PC-9 (cell line): Measurements from ENCODE around the gene TFCP2L1. TPM values are rescaled to one million over a fixed set of nuclear protein-coding genes. Genes with fewer than 3 reads are reported as not detected.

Experiments
- BruUV-seq: library from RNA; stranded (reverse); fragments of 400-500 nt; replicated peaks from 2 replicates; lab custom pipeline; 2021; lab: Mats Ljungman, UMichigan
- CTCF ChIA-PET: fragments of 300-600 bp; sonication (Branson Sonifier 250); formaldehyde crosslinking; loops from one replicate; lab custom pipeline; 2022; ENCODE audit warnings: antibody characterized with exemption; lab: Charles Lee
- POLR2A ChIA-PET: fragments of 300-600 bp; sonication (Branson Sonifier 250); formaldehyde crosslinking; loops from one replicate; lab custom pipeline; 2022; ENCODE audit warnings: antibody characterized with exemption; ENCODE audit not compliant: unreplicated experiment; lab: Charles Lee
- DNase-seq, 2 experiments: peaks; one replicate each; pipeline versions ENCODE4 v3.0.0 to v3.0.0-alpha.2; 2015 to 2022; ENCODE audit warnings: mixed read lengths in 1 of 2
- H2AFZ ChIP-seq: fragments of 200-600 bp; sonication (generic); 2 replicates; pipeline ENCODE4 v1.8.1; 2017; ENCODE audit warnings: antibody characterized with exemption
- H3F3A ChIP-seq: fragments of 200-600 bp; sonication (generic); 2 replicates; pipeline ENCODE4 v1.8.1; 2017; ENCODE audit warnings: antibody characterized with exemption, mild to moderate bottlenecking, low read depth; ENCODE audit not compliant: insufficient read depth
- H3K27ac ChIP-seq: fragments of 200-600 bp; sonication (generic); 2 replicates; pipeline ENCODE4 v1.6.1; 2016; ENCODE audit warnings: mixed run types
- H3K27me3 ChIP-seq: fragments of 200-600 bp; sonication (generic); 2 replicates; pipeline ENCODE4 v1.6.1; 2016; ENCODE audit warnings: low read depth, mixed run types; ENCODE audit not compliant: insufficient read depth
- H3K36me3 ChIP-seq: fragments of 200-600 bp; sonication (generic); 2 replicates; pipeline ENCODE4 v1.6.1; 2016; ENCODE audit warnings: low read depth, mixed run types
- H3K4me1 ChIP-seq: fragments of 200-600 bp; sonication (generic); replicated peaks from 2 replicates; pipeline ENCODE4 v1.6.1; 2016; ENCODE audit warnings: mixed run types; ENCODE audit not compliant: insufficient read depth
- H3K4me2 ChIP-seq: fragments of 200-600 bp; sonication (generic); 2 replicates; pipeline ENCODE4 v1.6.1; 2017; ENCODE audit warnings: mixed run types
- H3K4me3 ChIP-seq: fragments of 200-600 bp; sonication (generic); 2 replicates; pipeline ENCODE4 v1.6.1; 2016; ENCODE audit warnings: mixed run types
- H3K79me2 ChIP-seq: fragments of 200-600 bp; sonication (generic); 2 replicates; pipeline ENCODE4 v1.6.1; 2017; ENCODE audit warnings: low read depth, mixed run types
- H3K9me2 ChIP-seq: fragments of 200-600 bp; sonication (generic); 2 replicates; pipeline ENCODE4 v1.8.1; 2017; ENCODE audit warnings: mild to moderate bottlenecking; ENCODE audit not compliant: insufficient read depth
- H3K9me3 ChIP-seq: fragments of 200-600 bp; sonication (generic); 2 replicates; pipeline ENCODE4 v1.8.1; 2016; ENCODE audit warnings: low read depth; ENCODE audit not compliant: insufficient read depth
- H4K20me1 ChIP-seq: fragments of 200-600 bp; sonication (generic); 2 replicates; pipeline ENCODE4 v1.8.1; 2017; ENCODE audit not compliant: insufficient read depth
- EZH2 ChIP-seq: fragments of 200-600 bp; sonication (generic); IDR thresholded peaks from 2 replicates; pipeline ENCODE4 v1.8.0; 2017; ENCODE audit warnings: antibody characterized with exemption, low read depth
- intact Hi-C: fragments of 100-400 bp; cut with micrococcal nuclease; formaldehyde crosslinking; loops from one replicate; pipeline ENCODE4 v1.10.0; 2022; ENCODE audit not compliant: unreplicated experiment
- total RNA-seq: library from RNA; stranded (reverse); gene quantifications from 2 replicates; pipeline ENCODE4 v1.2.3, GENCODE V29; 2021
- TF ChIP-seq, protein P1 (sequence below): fragments of 200-600 bp; sonication (generic); conservative IDR thresholded peaks from 2 replicates; pipeline ENCODE4 v1.6.1; 2017; ENCODE audit warnings: mixed run types, antibody characterized with exemption, mild to moderate bottlenecking, moderate library complexity

Gene TFCP2L1
- total RNA-seq, 1 experiment from 2014 or later, result 4.6 TPM

DNA sequence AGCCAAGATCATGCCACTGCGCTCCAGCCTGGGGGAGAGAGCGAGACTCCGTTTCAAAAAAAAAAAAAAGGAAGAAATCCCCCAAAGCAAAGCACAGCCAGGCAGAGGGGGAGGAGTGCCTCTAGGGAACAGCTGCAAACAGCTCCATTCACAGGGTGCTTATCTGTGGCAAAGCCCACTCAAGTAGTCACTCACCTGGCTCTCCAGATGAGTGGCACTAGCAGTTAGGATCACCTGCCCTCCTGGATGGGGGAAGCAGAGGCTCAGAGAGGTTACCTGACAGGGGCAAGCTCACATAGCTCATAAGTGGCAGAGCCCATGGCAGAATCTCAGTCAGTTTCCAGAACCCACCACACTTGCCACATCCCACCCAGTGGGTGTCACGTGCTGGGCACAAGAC lies 30.3 kb downstream of the TFCP2L1 start:
- no peaks in the 10 kb centered on the region for H3K9me3 ChIP-seq
- no peaks in the 10 kb centered on the region for H3K27me3 ChIP-seq
- ChIA-PET CTCF (no interaction called here), POLR2A (no interaction called here)
- no peak overlapping the region for H3K27ac ChIP-seq
- no peak for DNase-seq
- no peak overlapping the region for H2AFZ ChIP-seq
- H3F3A ChIP-seq, result no peaks in the 10 kb centered on the region; the same call in 1 of the 2 replicates
- no peaks in the 10 kb centered on the region for H3K79me2 ChIP-seq
- no peak overlapping the region for H3K4me3 ChIP-seq
- no TSS peak for BruUV-seq
- H3K9me2 ChIP-seq, result no peaks in the 10 kb centered on the region
- H3K36me3 ChIP-seq, result no peaks in the 10 kb centered on the region
- no peaks in the 10 kb centered on the region for H3K4me1 ChIP-seq
- TF ChIP-seq, protein P1, sequence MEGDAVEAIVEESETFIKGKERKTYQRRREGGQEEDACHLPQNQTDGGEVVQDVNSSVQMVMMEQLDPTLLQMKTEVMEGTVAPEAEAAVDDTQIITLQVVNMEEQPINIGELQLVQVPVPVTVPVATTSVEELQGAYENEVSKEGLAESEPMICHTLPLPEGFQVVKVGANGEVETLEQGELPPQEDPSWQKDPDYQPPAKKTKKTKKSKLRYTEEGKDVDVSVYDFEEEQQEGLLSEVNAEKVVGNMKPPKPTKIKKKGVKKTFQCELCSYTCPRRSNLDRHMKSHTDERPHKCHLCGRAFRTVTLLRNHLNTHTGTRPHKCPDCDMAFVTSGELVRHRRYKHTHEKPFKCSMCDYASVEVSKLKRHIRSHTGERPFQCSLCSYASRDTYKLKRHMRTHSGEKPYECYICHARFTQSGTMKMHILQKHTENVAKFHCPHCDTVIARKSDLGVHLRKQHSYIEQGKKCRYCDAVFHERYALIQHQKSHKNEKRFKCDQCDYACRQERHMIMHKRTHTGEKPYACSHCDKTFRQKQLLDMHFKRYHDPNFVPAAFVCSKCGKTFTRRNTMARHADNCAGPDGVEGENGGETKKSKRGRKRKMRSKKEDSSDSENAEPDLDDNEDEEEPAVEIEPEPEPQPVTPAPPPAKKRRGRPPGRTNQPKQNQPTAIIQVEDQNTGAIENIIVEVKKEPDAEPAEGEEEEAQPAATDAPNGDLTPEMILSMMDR, result no peak
- TF ChIP-seq EZH2, result no peak
- intact Hi-C loops, result no loop called here
- no peaks in the 10 kb centered on the region for H4K20me1 ChIP-seq
- H3K4me2 ChIP-seq, result no peak overlapping the region

DNA sequence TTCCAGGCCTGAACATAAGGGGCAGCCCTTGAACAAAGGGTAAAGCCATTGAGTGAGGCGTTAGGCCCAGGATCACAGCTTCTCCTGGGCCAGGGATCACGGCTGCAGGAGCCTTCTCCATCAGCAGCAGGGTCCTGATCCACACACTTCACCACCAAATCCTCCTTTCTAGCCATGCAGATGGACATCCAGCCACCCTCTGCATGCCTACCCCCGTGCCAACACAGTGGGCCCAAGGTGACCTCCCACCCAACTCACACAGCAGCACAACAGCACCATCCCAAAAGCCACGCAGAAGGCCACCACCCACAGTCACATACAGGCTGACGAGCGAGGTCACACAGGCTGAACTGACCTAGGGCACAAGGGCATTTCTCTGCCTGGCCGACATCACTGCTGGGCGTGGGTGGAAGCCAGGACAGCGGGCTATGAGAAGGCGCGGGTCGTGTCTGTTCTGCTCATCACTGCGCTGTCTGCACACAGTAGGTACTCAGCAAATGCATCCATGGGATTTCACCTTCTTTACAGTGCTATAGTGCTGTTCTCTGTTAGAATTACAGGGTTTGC lies 31.2 kb downstream of the TFCP2L1 start:
- H3K4me1 ChIP-seq, result no peaks in the 10 kb centered on the region
- TF ChIP-seq EZH2, result no peak
- TF ChIP-seq, protein P1, result no peak
- H3K27ac ChIP-seq, result no peak overlapping the region
- no peaks in the 10 kb centered on the region; the same call in 1 of the 2 replicates for H3F3A ChIP-seq
- H3K79me2 ChIP-seq, result no peaks in the 10 kb centered on the region
- H3K36me3 ChIP-seq, result no peaks in the 10 kb centered on the region
- H3K4me3 ChIP-seq, result no peak overlapping the region
- intact Hi-C loops, result no loop called here
- ChIA-PET POLR2A (no interaction called here), CTCF (no interaction called here)
- H3K27me3 ChIP-seq, result no peaks in the 10 kb centered on the region
- BruUV-seq, result no TSS peak
- no peaks in the 10 kb centered on the region for H3K9me2 ChIP-seq
- H2AFZ ChIP-seq, result no peak overlapping the region
- no peak for DNase-seq
- no peak overlapping the region for H3K4me2 ChIP-seq
- H4K20me1 ChIP-seq, result no peaks in the 10 kb centered on the region
- no peaks in the 10 kb centered on the region for H3K9me3 ChIP-seq

DNA sequence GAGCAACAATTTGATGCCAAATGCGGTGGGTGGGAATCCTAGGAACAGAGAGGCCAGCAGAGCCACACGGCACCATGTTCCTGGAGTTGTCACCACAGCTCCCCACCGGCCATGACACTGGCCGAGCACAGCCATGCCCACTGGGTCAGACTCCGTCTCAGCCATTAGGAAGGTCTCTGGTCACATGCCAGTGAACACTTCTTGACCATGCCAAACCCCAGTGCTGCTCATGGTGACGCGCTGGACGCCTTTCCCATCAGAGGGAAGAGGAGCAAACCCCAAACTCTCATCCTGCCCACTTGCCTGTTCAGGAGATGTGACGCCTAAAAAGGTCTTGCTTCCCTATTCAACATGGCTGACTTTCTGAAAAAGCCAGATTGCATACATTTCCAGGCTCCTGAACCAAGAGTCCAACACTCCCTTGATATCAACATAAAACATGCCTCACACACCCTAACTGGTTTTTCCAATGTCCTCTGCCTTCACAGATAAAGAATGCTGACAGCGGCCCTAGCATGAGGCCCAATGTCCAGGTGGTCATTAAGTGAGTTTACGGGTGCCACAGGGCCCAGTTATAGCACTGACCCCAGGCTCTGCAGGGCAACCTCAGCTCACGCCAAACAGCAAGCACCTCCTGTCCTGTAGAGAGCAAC lies 31.9 kb downstream of the TFCP2L1 start:
- H3K36me3 ChIP-seq, result no peaks in the 10 kb centered on the region
- no peaks in the 10 kb centered on the region for H3K79me2 ChIP-seq
- no peaks in the 10 kb centered on the region for H3K27me3 ChIP-seq
- no peaks in the 10 kb centered on the region; the same call in 1 of the 2 replicates for H3F3A ChIP-seq
- H3K9me3 ChIP-seq, result no peaks in the 10 kb centered on the region
- no peaks in the 10 kb centered on the region for H4K20me1 ChIP-seq
- no peak for TF ChIP-seq EZH2
- TF ChIP-seq, protein P1, result no peak
- DNase-seq, result no peak
- H3K4me1 ChIP-seq, result no peaks in the 10 kb centered on the region
- POLR2A ChIA-PET, result no interaction called here
- no peaks in the 10 kb centered on the region for H3K9me2 ChIP-seq
- no TSS peak for BruUV-seq
- intact Hi-C loops, result no loop called here
- H2AFZ ChIP-seq, result no peak overlapping the region
- H3K4me3 ChIP-seq, result no peak overlapping the region
- no peak overlapping the region for H3K27ac ChIP-seq
- no peak overlapping the region for H3K4me2 ChIP-seq
- CTCF ChIA-PET, result no interaction called here
